ENCODE data around the gene NRXN3. TPM values are rescaled to one million over a fixed set of nuclear protein-coding genes. Genes with fewer than 3 reads are reported as not detected.

The NRXN3 gene
- total and polyA plus RNA-seq, 2 of the 13 experiments (the other 11 are each of a cell fraction or from before 2014, with no cell fraction given): 0.03 TPM; not detected in 1

DNA sequence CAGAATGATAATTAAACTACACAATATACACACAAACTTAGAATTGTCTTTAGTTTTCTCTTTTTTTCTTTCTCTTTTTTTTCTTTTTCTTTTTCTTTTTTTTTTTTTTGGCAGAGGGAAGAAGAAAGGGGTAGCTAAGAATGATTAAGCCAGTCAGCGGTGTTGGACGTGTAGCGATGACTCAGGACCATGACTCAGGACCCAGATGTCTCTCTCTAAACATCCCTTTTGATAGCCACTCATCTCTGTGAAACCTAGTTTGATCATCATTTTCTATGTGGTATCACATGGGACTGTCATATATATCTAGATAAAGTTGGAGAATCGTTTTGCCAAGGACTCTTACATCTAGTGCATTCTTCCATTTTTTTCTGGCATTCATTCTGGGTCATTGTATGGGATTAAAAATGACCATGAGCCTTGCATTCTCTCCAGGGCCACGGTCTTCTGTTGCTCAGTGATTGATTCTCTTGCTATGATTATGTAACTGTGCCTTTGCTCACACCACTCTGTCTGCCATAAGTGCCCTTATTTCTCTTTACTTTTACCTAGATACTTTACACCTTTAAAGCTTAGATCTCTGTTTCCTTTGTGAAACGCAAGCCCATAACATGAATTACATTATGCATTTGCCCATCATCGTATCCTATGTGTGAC, 26.6 kb upstream of the NRXN3 start (continued):
- TF ChIP-seq, protein P1, sequence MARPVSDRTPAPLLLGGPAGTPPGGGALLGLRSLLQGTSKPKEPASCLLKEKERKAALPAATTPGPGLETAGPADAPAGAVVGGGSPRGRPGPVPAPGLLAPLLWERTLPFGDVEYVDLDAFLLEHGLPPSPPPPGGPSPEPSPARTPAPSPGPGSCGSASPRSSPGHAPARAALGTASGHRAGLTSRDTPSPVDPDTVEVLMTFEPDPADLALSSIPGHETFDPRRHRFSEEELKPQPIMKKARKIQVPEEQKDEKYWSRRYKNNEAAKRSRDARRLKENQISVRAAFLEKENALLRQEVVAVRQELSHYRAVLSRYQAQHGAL (CRISPR knock-in tag; IDR thresholded peaks at IDR 0.05; ENCODE audit: not compliant biosample characterization): no peak
- TF ChIP-seq ZC3H13 (CRISPR knock-in tag; IDR thresholded peaks at IDR 0.05): no peak
- TF ChIP-seq, protein P2, sequence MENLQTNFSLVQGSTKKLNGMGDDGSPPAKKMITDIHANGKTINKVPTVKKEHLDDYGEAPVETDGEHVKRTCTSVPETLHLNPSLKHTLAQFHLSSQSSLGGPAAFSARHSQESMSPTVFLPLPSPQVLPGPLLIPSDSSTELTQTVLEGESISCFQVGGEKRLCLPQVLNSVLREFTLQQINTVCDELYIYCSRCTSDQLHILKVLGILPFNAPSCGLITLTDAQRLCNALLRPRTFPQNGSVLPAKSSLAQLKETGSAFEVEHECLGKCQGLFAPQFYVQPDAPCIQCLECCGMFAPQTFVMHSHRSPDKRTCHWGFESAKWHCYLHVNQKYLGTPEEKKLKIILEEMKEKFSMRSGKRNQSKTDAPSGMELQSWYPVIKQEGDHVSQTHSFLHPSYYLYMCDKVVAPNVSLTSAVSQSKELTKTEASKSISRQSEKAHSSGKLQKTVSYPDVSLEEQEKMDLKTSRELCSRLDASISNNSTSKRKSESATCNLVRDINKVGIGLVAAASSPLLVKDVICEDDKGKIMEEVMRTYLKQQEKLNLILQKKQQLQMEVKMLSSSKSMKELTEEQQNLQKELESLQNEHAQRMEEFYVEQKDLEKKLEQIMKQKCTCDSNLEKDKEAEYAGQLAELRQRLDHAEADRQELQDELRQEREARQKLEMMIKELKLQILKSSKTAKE (CRISPR knock-in tag; IDR thresholded peaks at IDR 0.05; ENCODE audit: borderline replicate concordance): no peak
- TF ChIP-seq ZFP62 (CRISPR knock-in tag; IDR thresholded peaks at IDR 0.05): no peak
- TF ChIP-seq ZNF850 (CRISPR knock-in tag; conservative IDR thresholded peaks at IDR 0.05): no peak
- TF ChIP-seq, protein P3, sequence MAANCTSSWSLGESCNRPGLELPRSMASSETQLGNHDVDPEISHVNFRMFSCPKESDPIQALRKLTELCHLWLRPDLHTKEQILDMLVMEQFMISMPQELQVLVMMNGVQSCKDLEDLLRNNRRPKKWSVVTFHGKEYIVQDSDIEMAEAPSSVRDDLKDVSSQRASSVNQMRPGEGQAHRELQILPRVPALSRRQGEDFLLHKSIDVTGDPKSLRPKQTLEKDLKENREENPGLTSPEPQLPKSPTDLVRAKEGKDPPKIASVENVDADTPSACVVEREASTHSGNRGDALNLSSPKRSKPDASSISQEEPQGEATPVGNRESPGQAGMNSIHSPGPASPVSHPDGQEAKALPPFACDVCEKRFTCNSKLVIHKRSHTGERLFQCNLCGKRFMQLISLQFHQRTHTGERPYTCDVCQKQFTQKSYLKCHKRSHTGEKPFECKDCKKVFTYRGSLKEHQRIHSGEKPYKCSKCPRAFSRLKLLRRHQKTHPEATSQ (CRISPR knock-in tag; IDR thresholded peaks at IDR 0.05; ENCODE audit: borderline replicate concordance): no peak
- TF ChIP-seq, protein P4, sequence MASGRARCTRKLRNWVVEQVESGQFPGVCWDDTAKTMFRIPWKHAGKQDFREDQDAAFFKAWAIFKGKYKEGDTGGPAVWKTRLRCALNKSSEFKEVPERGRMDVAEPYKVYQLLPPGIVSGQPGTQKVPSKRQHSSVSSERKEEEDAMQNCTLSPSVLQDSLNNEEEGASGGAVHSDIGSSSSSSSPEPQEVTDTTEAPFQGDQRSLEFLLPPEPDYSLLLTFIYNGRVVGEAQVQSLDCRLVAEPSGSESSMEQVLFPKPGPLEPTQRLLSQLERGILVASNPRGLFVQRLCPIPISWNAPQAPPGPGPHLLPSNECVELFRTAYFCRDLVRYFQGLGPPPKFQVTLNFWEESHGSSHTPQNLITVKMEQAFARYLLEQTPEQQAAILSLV (CRISPR knock-in tag; IDR thresholded peaks at IDR 0.05; ENCODE audit: borderline replicate concordance): no peak

Measured in HepG2 (cell line).